CD8-positive, alpha-beta T cell (primary cell): ENCODE results near the gene GTPBP6. TPM values are rescaled to one million over a fixed set of nuclear protein-coding genes. Genes with fewer than 3 reads are reported as not detected.

Experiments
- total RNA-seq, 46 experiments: library from RNA in 2 of 46; stranded (reverse) in 2 of 46; gene quantifications; one replicate each; pipeline ENCODE4 v1.2.3 and lab custom pipeline; 2021 to 2026

The GTPBP6 gene
- total RNA-seq, 2 experiments from 2014 or later: 62.2 to 62.5 TPM

Other genes with a start within 250 kb of the GTPBP6 start
- 10 to 100 TPM; 18.3 to 19.3 TPM for gene PLCXD1, start 37.4 kb downstream of the GTPBP6 start, total RNA-seq
- 10 to 100 TPM; 17.6 to 19.5 TPM for gene PPP2R3B, start 68.1 kb upstream of the GTPBP6 start, total RNA-seq